Measurements from ENCODE around the gene PMM2. TPM values are rescaled to one million over a fixed set of nuclear protein-coding genes. Genes with fewer than 3 reads are reported as not detected.

PMM2 gene
- total RNA-seq, 4 donors from 2014 or later: 15.4 to 29.0 (median 20.3) TPM

DNA sequence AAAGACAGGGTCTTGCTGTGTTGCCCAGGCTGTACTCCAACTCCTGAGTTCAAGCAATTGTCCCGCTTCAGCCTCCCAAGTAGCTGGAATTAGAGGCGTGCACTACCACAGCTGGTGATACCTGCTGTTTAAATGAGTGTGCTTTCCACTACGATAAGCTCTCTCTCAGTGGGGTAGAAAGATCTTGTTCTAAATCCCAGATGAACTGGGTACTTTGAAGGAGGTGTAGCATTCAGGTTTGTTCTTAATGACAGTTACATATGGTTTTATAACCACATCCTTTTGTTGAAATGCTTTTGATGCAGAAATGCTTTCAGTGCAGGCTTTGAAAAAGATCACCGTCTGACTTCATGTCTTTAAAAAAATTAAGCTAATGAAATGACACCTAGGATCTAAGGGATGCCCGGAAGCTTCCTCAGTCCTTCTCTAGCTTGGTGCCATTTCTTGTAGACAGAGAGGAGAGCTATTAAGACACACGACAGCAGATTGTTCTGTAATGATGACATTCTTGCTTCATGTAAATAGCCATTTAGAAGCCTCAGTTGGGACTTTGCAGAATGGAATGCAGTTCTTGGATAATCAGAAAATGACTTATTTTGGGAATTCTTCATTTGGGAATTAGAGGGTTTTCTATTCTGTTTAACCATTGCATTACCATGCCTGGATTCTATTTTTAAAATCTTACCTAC lies 19.5 kb downstream of the PMM2 start:
- no peak overlapping the region for H3K4me3 ChIP-seq
- 79% methylated on average over 5 to 6 of the region's 6 CpGs for WGBS, 2 donors (ENCODE audit: low coverage in 1 of 2)

DNA sequence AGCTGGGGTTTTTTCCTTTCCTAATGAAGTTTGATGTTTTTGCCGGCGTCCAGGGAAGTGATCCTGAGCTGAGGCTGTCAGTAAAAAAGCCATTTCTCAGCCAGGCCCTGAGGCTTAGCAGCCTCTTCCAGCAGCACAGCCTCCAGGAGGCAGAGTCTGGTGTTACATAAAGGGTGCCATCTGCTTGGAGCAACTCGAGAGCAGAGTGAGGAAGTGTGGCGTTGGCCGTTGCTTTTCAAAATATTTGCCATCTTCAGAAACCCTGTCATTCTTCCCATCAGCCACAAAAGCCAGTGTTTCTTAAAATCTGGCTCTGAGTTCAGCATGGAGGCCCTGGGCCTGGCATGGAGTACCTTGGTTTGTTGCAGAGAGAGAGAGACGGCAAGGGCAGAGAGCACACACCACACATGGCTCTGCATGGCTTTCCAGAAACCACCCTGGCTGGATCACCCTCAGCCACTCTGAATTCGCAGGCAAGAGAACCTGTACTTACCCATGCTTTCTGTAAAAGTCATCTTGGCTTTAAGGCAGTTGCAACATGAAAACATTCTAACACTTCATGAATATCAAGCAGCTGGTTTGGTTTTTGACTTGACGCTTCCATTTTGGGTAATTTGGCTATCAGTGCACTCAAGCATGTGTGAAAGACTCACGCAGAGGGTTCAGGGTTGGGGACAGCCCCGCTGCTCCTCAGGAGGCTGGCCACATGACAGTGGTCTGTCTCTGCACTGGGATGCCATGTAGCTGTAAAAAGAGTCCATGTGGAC lies 21.0 kb downstream of the PMM2 start:
- no peak overlapping the region for H3K4me3 ChIP-seq
- no peak for TF ChIP-seq POLR2AphosphoS5 (IDR thresholded peaks at IDR 0.05)
- TF ChIP-seq, protein P1, sequence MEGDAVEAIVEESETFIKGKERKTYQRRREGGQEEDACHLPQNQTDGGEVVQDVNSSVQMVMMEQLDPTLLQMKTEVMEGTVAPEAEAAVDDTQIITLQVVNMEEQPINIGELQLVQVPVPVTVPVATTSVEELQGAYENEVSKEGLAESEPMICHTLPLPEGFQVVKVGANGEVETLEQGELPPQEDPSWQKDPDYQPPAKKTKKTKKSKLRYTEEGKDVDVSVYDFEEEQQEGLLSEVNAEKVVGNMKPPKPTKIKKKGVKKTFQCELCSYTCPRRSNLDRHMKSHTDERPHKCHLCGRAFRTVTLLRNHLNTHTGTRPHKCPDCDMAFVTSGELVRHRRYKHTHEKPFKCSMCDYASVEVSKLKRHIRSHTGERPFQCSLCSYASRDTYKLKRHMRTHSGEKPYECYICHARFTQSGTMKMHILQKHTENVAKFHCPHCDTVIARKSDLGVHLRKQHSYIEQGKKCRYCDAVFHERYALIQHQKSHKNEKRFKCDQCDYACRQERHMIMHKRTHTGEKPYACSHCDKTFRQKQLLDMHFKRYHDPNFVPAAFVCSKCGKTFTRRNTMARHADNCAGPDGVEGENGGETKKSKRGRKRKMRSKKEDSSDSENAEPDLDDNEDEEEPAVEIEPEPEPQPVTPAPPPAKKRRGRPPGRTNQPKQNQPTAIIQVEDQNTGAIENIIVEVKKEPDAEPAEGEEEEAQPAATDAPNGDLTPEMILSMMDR (IDR thresholded peaks at IDR 0.05): no peak
- TF ChIP-seq POLR2A (IDR thresholded peaks at IDR 0.05): no peak
- no peak for TF ChIP-seq EP300 (IDR thresholded peaks at IDR 0.05)
- no peak overlapping the region for H3K27ac ChIP-seq
- peaks cover 0 to 75% of the 10 kb centered on the region in 2 donors for H3K36me3 ChIP-seq
- no peaks in the 10 kb centered on the region for H3K9me3 ChIP-seq
- no peaks in the 10 kb centered on the region for H3K27me3 ChIP-seq
- ATAC-seq: no peak
- 68 to 80% methylated on average over 6 to 7 of the region's 10 CpGs for WGBS, 2 donors (ENCODE audit: low coverage in 1 of 2)
- H3K4me1 ChIP-seq: peaks cover 0 to 19% (median 0%) of the 10 kb centered on the region in 3 donors

More for the DNA sequence above, 19.5 kb downstream of the PMM2 start:
- TF ChIP-seq POLR2A (IDR thresholded peaks at IDR 0.05): no peak
- TF ChIP-seq, protein P1 (IDR thresholded peaks at IDR 0.05): no peak
- TF ChIP-seq POLR2AphosphoS5 (IDR thresholded peaks at IDR 0.05): no peak
- TF ChIP-seq EP300 (IDR thresholded peaks at IDR 0.05): no peak
- H3K9me3 ChIP-seq: no peaks in the 10 kb centered on the region
- no peaks in the 10 kb centered on the region for H3K27me3 ChIP-seq
- peaks cover 0 to 90% of the 10 kb centered on the region in 2 donors for H3K36me3 ChIP-seq
- H3K27ac ChIP-seq: no peak overlapping the region
- peaks cover 0 to 4% (median 0%) of the 10 kb centered on the region in 3 donors for H3K4me1 ChIP-seq
- no peak for ATAC-seq

DNA sequence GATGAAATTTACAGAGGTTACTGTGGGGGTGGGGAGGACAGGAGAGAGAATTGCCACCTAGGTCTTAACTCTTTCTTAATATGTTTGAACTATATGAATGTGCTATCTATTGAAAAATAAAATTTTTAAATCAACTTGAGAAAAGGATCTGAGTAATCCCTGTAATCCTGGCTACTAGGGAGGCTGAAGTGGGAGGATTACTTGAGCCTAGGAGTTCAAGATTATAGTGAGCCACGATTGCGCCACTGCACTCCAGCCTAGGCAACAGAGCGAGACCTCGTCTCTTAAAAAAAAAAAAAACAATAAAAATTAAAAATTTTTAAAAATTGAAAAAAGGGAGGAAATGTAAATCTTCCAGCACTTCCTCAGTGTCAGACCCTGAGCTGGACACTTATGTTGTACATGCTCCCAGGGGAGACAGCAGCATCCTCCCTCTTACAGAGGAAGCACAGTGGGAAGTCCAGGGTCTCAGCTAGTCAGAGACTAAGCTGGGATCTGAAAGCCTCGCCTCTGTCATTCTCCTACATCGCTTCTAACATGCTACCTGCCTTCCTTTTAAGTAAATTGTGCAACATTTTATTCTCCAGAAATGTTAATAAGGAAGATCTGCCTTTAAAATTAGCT lies 21.9 kb downstream of the PMM2 start:
- H3K36me3 ChIP-seq: peaks cover 0 to 67% of the 10 kb centered on the region in 2 donors
- H3K9me3 ChIP-seq: no peaks in the 10 kb centered on the region
- H3K4me1 ChIP-seq: peaks cover 0 to 24% (median 0%) of the 10 kb centered on the region in 3 donors
- H3K4me3 ChIP-seq: no peak overlapping the region
- TF ChIP-seq EP300 (IDR thresholded peaks at IDR 0.05): no peak
- TF ChIP-seq POLR2AphosphoS5 (IDR thresholded peaks at IDR 0.05): no peak
- TF ChIP-seq POLR2A (IDR thresholded peaks at IDR 0.05): no peak
- TF ChIP-seq, protein P1 (IDR thresholded peaks at IDR 0.05): no peak
- H3K27me3 ChIP-seq: no peaks in the 10 kb centered on the region
- ATAC-seq: no peak
- no peak overlapping the region for H3K27ac ChIP-seq
- WGBS, 2 donors (ENCODE audit: low coverage in 1 of 2): 89% methylated on average over 2 to 6 of the region's 6 CpGs

DNA sequence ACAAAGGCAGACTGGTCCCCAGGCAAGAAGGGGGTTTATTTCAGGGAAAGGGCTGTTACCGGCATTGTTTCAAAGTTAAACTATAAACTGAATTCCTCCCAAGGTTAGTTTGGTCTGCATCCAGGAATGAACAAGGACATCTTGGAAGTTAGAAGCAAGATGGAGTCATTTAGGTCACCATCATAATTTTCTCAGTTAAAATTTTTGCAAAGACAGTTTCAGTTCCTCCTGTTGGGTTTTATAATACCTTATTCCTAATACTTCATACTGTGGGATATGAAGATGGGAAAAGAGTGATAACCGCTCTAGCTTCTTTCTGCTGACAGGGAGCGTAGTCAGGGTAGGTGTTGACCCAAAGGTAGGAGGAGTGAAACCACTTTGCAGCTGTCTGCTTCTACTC lies 24.8 kb downstream of the PMM2 start:
- peaks cover 0 to 24% (median 0%) of the 10 kb centered on the region in 3 donors for H3K4me1 ChIP-seq
- no peaks in the 10 kb centered on the region for H3K27me3 ChIP-seq
- peaks cover 0 to 40% of the 10 kb centered on the region in 2 donors for H3K36me3 ChIP-seq
- no peak for ATAC-seq
- TF ChIP-seq, protein P1 (IDR thresholded peaks at IDR 0.05): no peak
- no peak for TF ChIP-seq POLR2A (IDR thresholded peaks at IDR 0.05)
- no peak for TF ChIP-seq POLR2AphosphoS5 (IDR thresholded peaks at IDR 0.05)
- TF ChIP-seq EP300 (IDR thresholded peaks at IDR 0.05): no peak
- WGBS, 2 donors (ENCODE audit: low coverage in 1 of 2): 83 to 89% methylated on average over 3 of the region's 3 CpGs
- no peak overlapping the region for H3K4me3 ChIP-seq
- H3K27ac ChIP-seq: peak overlapping the region in 1 of 4 donors; percentile 43
- H3K9me3 ChIP-seq: no peaks in the 10 kb centered on the region

All from gastroesophageal sphincter (tissue), 4 donors.